LNCaP clone FGC (cell line): ENCODE results near the gene PAN3.

Experiments
- DNase-seq: peaks from one replicate; pipeline ENCODE4 v3.0.0-alpha.2; 2011; ENCODE audit warnings: low read depth
- H3K4me3 ChIP-seq: 2 replicates; pipeline ENCODE4 v1.5.1; 2011; ENCODE audit warnings: mild to moderate bottlenecking, low read depth, low read length, control low read depth
- CTCF ChIP-seq: IDR thresholded peaks from 2 replicates; pipeline ENCODE4 v1.5.1; 2012; ENCODE audit warnings: mild to moderate bottlenecking; ENCODE audit not compliant: control insufficient read depth, insufficient read depth; ENCODE audit errors: extremely low read depth

The PAN3 gene

GRCh38 chr13:28273919-28274318, 135.6 kb downstream of the PAN3 start:
- no peak for TF ChIP-seq CTCF
- no peak overlapping the region for H3K4me3 ChIP-seq
- no peak for DNase-seq

GRCh38 chr13:28282451-28282850, 144.1 kb downstream of the PAN3 start:
- no peak for TF ChIP-seq CTCF
- H3K4me3 ChIP-seq = no peak overlapping the region
- no peak for DNase-seq

- no peak for TF ChIP-seq CTCF
- DNase-seq = no peak
- H3K4me3 ChIP-seq = no peak overlapping the region
These were observed 145.3 kb downstream of the PAN3 start for GRCh38 chr13:28283600-28283999.

GRCh38 chr13:28286263-28286662, 147.9 kb downstream of the PAN3 start:
- H3K4me3 ChIP-seq = no peak overlapping the region

GRCh38 chr13:28297341-28297740, 159.0 kb downstream of the PAN3 start:
- no peak overlapping the region for H3K4me3 ChIP-seq
- no peak for TF ChIP-seq CTCF
- no peak for DNase-seq

More at GRCh38 chr13:28286263-28286662, 147.9 kb downstream of the PAN3 start:
- no peak for DNase-seq
- TF ChIP-seq CTCF = no peak

GRCh38 chr13:28299916-28300315, 161.6 kb downstream of the PAN3 start:
- TF ChIP-seq CTCF = no peak
- H3K4me3 ChIP-seq = no peak overlapping the region
- no peak for DNase-seq

- no peak for TF ChIP-seq CTCF
- no peak overlapping the region for H3K4me3 ChIP-seq
- no peak for DNase-seq
These were observed 163.5 kb downstream of the PAN3 start for GRCh38 chr13:28301839-28302238.
